Smooth muscle cell (in vitro differentiated cells): Measurements from ENCODE around the gene TENT4B. TPM values are rescaled to one million over a fixed set of nuclear protein-coding genes. Genes with fewer than 3 reads are reported as not detected.

Source experiments
- polyA plus RNA-seq: library from polyadenylated mRNA; unstranded; fragments of >200 nt; fragmentation: Nextera tagmentation; extraction: Ambion mirVana; gene quantifications from 2 replicates; pipeline ENCODE4 v1.2.1, GENCODE V29; 2016
- small RNA-seq: library from RNA; depleted of rRNA; stranded (forward); fragments of <200 nt; gene quantifications from one replicate; pipeline ENCODE3, GENCODE V24; 2014
- total RNA-seq: library from RNA; depleted of rRNA; stranded (reverse); fragments of >200 nt; gene quantifications from 2 replicates; pipeline ENCODE4 v1.2.3, GENCODE V29; 2014

Gene TENT4B
- total and polyA plus RNA-seq, 2 experiments from 2014 or later, result 2.6 to 8.8 TPM

Small RNAs within 50 kb of the gene (small RNA-seq; reads per million reads assigned to genes)
- gene RF00156 (not detected), gene RPL10P14 (not detected)

Other genes starting within 250 kb of the TENT4B start
- gene CNEP1R1, start 128.1 kb upstream of the TENT4B start, total RNA-seq, result 21.3 and 37.9 TPM in 2 replicates
- gene CNEP1R1, start 128.1 kb upstream of the TENT4B start, polyA plus RNA-seq, result 21.1 and 31.7 TPM in 2 replicates
- gene HEATR3, start 87.3 kb upstream of the TENT4B start, total RNA-seq, result 7.2 and 9.1 TPM in 2 replicates
- 3.1 and 3.6 TPM in 2 replicates for gene HEATR3, start 87.3 kb upstream of the TENT4B start, polyA plus RNA-seq
- 31.6 and 37.1 TPM in 2 replicates for gene ADCY7, start 113.2 kb downstream of the TENT4B start, total RNA-seq
- gene ADCY7, start 113.2 kb downstream of the TENT4B start, polyA plus RNA-seq, result 28.1 and 30.7 TPM in 2 replicates
- gene BRD7, start 215.7 kb downstream of the TENT4B start, total RNA-seq, result 37.2 and 40.4 TPM in 2 replicates
- 33.9 and 36.2 TPM in 2 replicates for gene BRD7, start 215.7 kb downstream of the TENT4B start, polyA plus RNA-seq